NCI-H2196 (cell line): ENCODE measurements around the gene HPSE2.
A peak's percentile ranks its signal among the peaks of the same experiment; 100 is the strongest.

Source experiments
- DNase-seq: peaks from one replicate; lab custom pipeline; 2025; ENCODE audit not compliant: unreplicated experiment; lab: John Stamatoyannopoulos, UW

Gene HPSE2

DNA sequence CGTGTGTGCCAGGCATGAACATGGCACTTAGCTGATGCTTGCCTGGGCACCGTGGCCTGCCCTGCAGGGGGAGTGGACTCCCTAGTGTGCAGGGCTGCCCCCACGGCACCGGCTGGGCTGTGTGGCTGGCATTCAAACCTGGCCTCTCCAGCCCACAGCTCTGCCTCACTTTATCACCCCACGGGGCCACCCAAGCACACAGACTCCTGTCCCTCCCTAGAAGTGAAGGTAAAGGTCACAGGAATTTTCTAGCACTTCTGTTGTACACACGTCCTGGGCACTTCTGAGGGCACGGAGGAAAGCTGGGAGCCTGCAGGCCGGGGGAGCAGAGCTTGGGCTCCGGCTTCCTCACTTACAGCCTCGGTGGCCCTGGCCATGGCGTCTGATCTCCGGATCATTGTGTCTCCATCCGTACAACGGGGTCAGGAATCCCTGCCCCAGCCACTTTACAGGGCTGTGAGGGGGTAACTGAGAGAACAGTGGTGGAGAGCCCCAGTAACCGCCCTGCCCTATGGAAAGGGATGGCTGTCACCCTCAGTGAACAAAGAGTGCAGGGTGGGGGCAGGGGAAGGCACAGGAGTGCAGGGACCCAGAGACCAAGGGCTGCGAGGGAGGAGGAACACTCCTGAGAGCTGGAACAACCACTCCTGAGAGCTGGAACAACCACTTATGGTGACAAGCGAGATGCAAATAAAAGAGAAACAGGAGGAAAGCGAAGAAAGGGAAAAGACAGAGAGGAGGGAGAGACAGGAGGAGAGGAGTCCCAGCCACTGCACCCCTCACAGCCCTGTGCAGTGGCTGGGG, 816.8 kb downstream of the HPSE2 start:
- DNase-seq: no peak

GRCh38 chr10:98417973-98418664, 817.5 kb downstream of the HPSE2 start:
- DNase-seq: no peak

DNA sequence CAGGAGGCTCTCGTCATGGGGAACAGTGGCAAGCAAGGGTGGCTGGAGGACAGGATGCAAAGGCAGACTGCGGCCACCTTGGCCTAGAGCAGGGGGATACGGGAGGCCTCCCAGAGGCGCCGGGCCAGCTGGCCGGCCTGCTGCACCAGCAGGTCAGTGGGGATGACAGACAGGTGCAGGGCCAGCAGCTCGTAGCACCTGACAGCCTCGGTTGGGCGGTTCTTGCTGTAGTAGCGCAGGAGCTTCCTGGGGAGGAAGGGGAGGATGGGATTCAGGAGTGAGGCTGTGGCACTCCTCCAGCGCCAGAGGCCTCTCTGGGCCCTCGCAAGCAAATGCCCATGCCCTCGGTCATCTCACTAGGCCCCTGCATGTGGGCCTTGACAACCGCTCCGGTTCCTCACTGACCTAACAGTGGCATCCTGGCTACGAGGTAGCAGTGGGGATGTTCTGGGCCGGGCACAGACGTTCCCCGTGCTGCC, 818.1 kb downstream of the HPSE2 start:
- no peak for DNase-seq

GRCh38 chr10:98416606-98417388, 818.9 kb downstream of the HPSE2 start:
- DNase-seq: no peak

GRCh38 chr10:98415731-98416119, 819.9 kb downstream of the HPSE2 start:
- DNase-seq: no peak

DNA sequence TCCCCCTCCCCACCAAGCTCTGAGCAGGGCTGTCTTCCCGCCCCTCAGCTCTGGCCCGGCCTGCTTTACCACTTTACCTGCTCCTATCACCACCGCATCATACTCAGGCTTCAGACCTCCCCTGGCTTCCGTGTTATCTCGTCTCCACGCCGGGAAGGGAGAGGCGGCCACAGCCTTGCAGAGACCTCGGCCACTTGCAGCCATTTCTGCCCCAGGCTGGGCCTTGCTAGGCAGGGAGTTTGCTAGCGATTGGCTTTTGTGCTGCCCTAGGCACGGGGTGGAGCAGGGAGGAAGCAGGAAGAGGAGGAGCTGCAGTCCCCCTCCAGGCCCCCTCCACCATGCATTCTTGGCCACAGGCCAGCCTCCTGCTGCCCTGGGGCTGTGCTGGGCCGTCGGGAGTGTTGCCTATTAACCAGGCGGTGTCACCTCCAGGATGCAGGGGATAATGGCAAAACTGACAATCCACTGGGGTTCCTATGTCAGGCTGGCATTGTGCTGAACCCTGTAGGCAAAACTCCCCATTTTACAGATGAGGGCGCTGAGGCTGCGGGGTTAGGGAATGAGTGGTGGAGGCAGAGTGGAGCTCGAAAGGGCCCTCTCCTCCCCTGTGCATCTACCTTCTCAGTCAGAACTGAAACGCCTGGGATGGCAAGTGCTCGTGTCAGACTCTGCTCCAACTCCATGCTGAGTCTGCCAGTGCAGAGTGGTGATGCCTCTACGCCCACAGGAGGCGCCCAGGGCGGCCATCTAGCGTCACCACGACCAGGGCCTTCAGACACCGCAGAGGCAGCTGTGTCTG, 820.5 kb downstream of the HPSE2 start, which contains the start of gene PYROXD2:
PYROXD2 (minus strand) TSS at position 251 of the 799 bp plus-strand sequence; CDS start at position 204, 47 bp downstream.
- DNase-seq: peak; percentile 72

- DNase-seq: no peak
Measured at GRCh38 chr10:98414578-98414931, 821.1 kb downstream of the HPSE2 start.

DNA sequence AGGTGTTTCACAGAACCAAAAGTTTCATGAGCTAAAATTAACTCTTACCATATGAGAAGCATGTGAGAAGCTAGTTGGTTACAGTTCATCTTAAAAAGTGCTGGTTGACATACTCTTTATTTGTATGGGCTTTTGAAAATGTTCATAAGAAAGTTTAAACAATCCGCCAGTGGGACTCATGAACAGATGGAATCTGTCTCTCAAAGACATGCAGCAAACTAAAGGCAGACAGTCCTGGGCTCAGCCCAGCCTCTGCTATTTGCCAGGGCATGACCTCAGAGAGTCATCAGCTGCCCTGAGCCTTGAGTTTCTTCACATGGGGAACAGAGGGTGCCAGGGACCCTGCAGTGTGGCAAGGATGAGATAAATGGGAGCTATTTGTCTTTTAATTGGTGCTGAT, 823.9 kb downstream of the HPSE2 start:
- DNase-seq: no peak

DNA sequence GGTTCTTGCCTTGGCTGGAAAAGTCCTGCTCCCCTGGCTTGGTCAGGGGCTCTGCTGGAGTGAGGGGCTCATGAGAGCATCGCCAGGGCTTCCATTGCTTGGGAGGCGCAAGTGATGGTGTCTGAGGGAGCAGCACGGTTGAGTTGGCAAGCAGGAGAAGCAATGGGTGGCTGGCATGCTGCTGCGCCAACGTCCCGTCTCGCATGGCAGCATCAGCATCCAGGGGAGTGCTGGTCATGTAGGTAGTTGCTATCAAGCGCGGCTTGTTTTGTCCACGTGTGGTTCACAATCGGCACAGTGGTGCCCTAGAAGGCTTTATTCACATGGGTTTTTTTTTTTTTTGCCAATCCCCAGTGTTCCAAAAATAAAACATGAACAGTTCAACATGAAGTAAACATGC, 824.5 kb downstream of the HPSE2 start:
- DNase-seq: no peak

DNA sequence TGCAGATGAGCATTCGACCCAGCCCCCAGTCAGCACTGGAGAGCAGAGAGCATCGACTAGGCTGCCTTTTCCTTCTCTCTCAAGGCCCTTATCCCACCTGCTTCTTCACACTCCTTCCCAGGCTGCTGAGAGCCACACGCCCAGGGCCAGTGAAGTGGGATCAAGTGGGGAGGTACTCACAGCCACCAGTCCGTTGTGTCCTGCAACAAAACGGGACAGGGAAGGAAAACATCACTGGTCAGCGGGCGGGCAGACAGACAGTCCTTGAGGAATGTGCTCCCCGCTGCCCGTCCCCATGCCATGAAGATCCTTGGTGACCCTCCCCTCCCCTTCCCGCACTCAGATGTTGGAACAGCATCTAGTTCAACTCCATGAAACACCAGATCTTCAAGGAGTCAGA, 824.9 kb downstream of the HPSE2 start:
- no peak for DNase-seq

DNA sequence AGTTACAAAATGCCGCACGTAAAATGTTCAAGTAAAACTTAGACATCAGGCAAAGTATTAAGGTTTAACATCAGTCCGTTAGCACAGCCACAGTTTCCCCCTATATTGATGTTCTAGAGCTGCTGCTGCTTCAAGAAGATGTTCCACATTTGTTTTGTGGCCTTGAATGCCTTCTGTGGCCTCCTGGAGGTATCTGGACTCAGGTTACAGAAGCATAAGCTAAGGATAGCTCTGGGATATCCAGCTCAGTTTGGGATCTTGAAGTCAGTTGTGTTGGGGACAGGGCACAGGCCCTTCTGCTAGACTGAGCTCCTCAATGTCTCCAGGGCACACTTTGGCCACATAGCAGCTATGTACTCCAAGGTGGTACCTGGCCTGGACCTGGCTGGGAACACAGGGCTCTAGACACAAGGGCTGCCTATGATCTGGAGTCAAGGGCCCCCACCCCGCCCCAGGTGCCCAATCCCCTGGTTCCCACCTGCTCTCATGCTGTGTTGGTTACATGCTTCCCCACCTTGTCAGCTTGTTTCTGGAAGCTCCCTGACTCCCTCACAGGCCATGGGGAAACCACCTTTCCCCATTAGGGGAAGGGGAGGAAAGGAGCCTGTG, 825.4 kb downstream of the HPSE2 start:
- no peak for DNase-seq

GRCh38 chr10:98408799-98409198, 826.9 kb downstream of the HPSE2 start:
- DNase-seq: no peak

DNA sequence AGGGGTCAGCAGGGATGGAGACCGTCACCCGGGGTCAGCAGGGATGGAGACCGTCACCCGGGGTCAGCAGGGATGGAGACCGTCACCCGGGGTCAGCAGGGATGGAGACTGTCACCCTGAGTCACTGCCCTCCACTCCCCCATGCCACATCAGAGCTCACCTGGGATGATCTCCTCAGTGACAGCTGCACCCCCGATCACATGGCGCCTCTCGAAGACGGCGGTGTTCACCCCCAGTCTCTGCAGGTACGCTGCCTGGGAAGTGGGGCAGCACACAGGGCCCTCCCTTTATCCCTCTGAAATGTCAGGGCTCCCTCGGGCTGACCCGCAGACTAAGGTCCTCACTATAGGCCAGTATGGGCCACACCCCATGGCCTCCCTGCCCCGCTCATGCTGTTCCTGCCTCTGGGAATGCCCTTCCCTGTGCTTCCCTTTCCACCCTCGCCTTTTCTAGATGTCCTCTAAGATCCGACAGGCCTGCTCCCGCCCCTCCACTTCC, 827.9 kb downstream of the HPSE2 start:
- no peak for DNase-seq
